ENCODE measurements around the gene NBAS. TPM values are rescaled to one million over a fixed set of nuclear protein-coding genes. Genes with fewer than 3 reads are reported as not detected.

The NBAS gene
- total and polyA plus RNA-seq, 10 of the 15 experiments (the other 5 are each of a cell fraction or from before 2014, with no cell fraction given) = 4.3 to 32.7 (median 20.8) TPM

DNA sequence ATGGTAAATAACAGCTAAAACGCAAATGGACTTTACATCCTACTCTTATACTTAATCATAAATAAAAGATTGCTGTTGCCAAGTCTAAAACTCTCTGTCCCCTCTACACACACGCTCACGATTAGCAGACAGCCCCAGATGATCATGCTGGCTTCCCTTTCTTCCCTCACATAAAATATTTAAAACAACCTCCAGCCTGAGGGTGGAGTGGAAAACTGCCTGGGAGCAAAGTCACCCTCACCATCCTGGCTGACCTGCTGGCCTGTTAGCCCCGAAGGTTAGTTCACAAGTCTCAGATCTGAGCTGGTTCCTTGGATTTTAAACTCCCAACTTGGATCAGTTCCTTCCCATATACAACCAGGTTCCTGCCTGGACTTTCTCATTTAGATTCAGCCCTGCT, 288.2 kb downstream of the NBAS start:
- ChIA-PET CTCF (no interaction called here), POLR2A (no interaction called here), SMC1A (ENCODE audit: uncharacterized antibody, unreplicated experiment) (interaction anchor here (0.8 kb wide), 1 partner anchor 23 kb away, joined by 4 read pairs; no protein-coding TSS in a partner anchor), RAD21 (ENCODE audit: unreplicated experiment) (no interaction called here)
- 90% methylated on average over 4 of the region's 4 CpGs for WGBS (ENCODE audit: insufficient coverage, insufficient replicate concordance, low lambda C conversion rate, missing lambda C conversion rate)
- ATAC-seq = no peak
- Histone ChIP-seq H3K4me3 (no peak overlapping the region), H3K4me1 (ENCODE audit: control insufficient read depth, insufficient read depth, low read length) (no peaks in the 10 kb centered on the region), H3K9me3 (replicated peaks; ENCODE audit: control insufficient read depth, insufficient read depth, low read length) (no peaks in the 10 kb centered on the region), H3K4me2 (ENCODE audit: control insufficient read depth, insufficient read depth) (no peak overlapping the region), H3K79me2 (ENCODE audit: control insufficient read depth, insufficient read depth, low read length) (no peaks in the 10 kb centered on the region), H3K9ac (ENCODE audit: control insufficient read depth, insufficient read depth, low read length) (no peak overlapping the region), H3K27me3 (replicated peaks in 1 of 2; ENCODE audit: control insufficient read depth in 2 of 2, insufficient read depth in 2 of 2, low read length in 1 of 2) (no peaks in the 10 kb centered on the region), H2AFZ (ENCODE audit: control insufficient read depth, low read depth, low read length) (no peak overlapping the region), H3K27ac (ENCODE audit: control insufficient read depth, insufficient read depth) (no peak overlapping the region), H3K36me3 (ENCODE audit: control insufficient read depth in 2 of 2, insufficient read depth in 2 of 2, low read length in 1 of 2) (peaks cover 0 to 3% of the 10 kb centered on the region in 2 experiments; a peak in 2 of 4 replicates), H4K20me1 (ENCODE audit: control insufficient read depth, insufficient read depth) (no peaks in the 10 kb centered on the region)
- in situ Hi-C loops (cut with MboI) = no loop called here
- no peak for DNase-seq (ENCODE audit: low read depth, low spot score)
- intact Hi-C loops (cut with micrococcal nuclease; ENCODE audit: unreplicated experiment) = no loop called here
- no TSS peak for BruUV-seq (replicated peaks)
- no peak for TF ChIP-seq ZBED1 (IDR thresholded peaks at IDR 0.05; ENCODE audit: borderline replicate concordance)
- TF ChIP-seq, protein P1, sequence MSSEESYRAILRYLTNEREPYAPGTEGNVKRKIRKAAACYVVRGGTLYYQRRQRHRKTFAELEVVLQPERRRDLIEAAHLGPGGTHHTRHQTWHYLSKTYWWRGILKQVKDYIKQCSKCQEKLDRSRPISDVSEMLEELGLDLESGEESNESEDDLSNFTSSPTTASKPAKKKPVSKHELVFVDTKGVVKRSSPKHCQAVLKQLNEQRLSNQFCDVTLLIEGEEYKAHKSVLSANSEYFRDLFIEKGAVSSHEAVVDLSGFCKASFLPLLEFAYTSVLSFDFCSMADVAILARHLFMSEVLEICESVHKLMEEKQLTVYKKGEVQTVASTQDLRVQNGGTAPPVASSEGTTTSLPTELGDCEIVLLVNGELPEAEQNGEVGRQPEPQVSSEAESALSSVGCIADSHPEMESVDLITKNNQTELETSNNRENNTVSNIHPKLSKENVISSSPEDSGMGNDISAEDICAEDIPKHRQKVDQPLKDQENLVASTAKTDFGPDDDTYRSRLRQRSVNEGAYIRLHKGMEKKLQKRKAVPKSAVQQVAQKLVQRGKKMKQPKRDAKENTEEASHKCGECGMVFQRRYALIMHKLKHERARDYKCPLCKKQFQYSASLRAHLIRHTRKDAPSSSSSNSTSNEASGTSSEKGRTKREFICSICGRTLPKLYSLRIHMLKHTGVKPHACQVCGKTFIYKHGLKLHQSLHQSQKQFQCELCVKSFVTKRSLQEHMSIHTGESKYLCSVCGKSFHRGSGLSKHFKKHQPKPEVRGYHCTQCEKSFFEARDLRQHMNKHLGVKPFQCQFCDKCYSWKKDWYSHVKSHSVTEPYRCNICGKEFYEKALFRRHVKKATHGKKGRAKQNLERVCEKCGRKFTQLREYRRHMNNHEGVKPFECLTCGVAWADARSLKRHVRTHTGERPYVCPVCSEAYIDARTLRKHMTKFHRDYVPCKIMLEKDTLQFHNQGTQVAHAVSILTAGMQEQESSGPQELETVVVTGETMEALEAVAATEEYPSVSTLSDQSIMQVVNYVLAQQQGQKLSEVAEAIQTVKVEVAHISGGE (CRISPR knock-in tag; IDR thresholded peaks at IDR 0.05) = no peak
- TF ChIP-seq CREB1 (IDR thresholded peaks at IDR 0.05; ENCODE audit: low read depth) = no peak
- TF ChIP-seq KAT2A (conservative IDR thresholded peaks at IDR 0.05; ENCODE audit: control insufficient read depth, low read depth, low read length) = no peak
- no peak for TF ChIP-seq MTA3 (IDR thresholded peaks at IDR 0.05; ENCODE audit: borderline replicate concordance, low read length)
- TF ChIP-seq RUNX3 (IDR thresholded peaks at IDR 0.05; ENCODE audit: low read length) = no peak
- TF ChIP-seq, protein P2, sequence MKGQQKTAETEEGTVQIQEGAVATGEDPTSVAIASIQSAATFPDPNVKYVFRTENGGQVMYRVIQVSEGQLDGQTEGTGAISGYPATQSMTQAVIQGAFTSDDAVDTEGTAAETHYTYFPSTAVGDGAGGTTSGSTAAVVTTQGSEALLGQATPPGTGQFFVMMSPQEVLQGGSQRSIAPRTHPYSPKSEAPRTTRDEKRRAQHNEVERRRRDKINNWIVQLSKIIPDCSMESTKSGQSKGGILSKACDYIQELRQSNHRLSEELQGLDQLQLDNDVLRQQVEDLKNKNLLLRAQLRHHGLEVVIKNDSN (IDR thresholded peaks at IDR 0.05; ENCODE audit: borderline replicate concordance, extremely low read length, insufficient read depth, low read depth, low read length) = no peak
- no peak for TF ChIP-seq BACH1 (IDR thresholded peaks at IDR 0.05; ENCODE audit: borderline replicate concordance)
- TF ChIP-seq SPI1 (IDR thresholded peaks at IDR 0.05; ENCODE audit: borderline replicate concordance, insufficient read depth, low read depth, low read length) = no peak
- TF ChIP-seq, protein P3, sequence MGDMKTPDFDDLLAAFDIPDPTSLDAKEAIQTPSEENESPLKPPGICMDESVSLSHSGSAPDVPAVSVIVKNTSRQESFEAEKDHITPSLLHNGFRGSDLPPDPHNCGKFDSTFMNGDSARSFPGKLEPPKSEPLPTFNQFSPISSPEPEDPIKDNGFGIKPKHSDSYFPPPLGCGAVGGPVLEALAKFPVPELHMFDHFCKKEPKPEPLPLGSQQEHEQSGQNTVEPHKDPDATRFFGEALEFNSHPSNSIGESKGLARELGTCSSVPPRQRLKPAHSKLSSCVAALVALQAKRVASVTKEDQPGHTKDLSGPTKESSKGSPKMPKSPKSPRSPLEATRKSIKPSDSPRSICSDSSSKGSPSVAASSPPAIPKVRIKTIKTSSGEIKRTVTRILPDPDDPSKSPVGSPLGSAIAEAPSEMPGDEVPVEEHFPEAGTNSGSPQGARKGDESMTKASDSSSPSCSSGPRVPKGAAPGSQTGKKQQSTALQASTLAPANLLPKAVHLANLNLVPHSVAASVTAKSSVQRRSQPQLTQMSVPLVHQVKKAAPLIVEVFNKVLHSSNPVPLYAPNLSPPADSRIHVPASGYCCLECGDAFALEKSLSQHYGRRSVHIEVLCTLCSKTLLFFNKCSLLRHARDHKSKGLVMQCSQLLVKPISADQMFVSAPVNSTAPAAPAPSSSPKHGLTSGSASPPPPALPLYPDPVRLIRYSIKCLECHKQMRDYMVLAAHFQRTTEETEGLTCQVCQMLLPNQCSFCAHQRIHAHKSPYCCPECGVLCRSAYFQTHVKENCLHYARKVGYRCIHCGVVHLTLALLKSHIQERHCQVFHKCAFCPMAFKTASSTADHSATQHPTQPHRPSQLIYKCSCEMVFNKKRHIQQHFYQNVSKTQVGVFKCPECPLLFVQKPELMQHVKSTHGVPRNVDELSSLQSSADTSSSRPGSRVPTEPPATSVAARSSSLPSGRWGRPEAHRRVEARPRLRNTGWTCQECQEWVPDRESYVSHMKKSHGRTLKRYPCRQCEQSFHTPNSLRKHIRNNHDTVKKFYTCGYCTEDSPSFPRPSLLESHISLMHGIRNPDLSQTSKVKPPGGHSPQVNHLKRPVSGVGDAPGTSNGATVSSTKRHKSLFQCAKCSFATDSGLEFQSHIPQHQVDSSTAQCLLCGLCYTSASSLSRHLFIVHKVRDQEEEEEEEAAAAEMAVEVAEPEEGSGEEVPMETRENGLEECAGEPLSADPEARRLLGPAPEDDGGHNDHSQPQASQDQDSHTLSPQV (IDR thresholded peaks at IDR 0.05) = no peak
- no peak for TF ChIP-seq POLR2AphosphoS5 (IDR thresholded peaks at IDR 0.05; ENCODE audit: low read length)
- no peak for TF ChIP-seq ETV6 (conservative IDR thresholded peaks at IDR 0.05 in 1 of 2, IDR thresholded peaks at IDR 0.05 in 1 of 2; ENCODE audit: borderline replicate concordance in 1 of 2, low read depth in 1 of 2)
- TF ChIP-seq STAT1 (conservative IDR thresholded peaks at IDR 0.05) = no peak
- TF ChIP-seq TCF7 (IDR thresholded peaks at IDR 0.05; ENCODE audit: borderline replicate concordance) = no peak
- TF ChIP-seq STAT3 (IDR thresholded peaks at IDR 0.05; ENCODE audit: low read depth, low read length) = no peak
- no peak for TF ChIP-seq CBFB (IDR thresholded peaks at IDR 0.05; ENCODE audit: low read depth)
- TF ChIP-seq NR2C1 (IDR thresholded peaks at IDR 0.05) = no peak
- no peak for TF ChIP-seq RBBP5 (conservative IDR thresholded peaks at IDR 0.05)
- no peak for FAIRE-seq

Measured in GM12878 (cell line).